H9 (cell line): ENCODE measurements around the gene FYN. TPM values are rescaled to one million over a fixed set of nuclear protein-coding genes. Genes with fewer than 3 reads are reported as not detected.

ENCODE experiments used
- DNase-seq: peaks from one replicate; pipeline ENCODE4 v3.0.0-alpha.2; 2017
- H2AFZ ChIP-seq: one replicate; pipeline ENCODE4 v1.6.1; 2013; ENCODE audit warnings: mild to moderate bottlenecking, low read length, control low read depth, moderate library complexity
- H2AK5ac ChIP-seq: 2 replicates; pipeline ENCODE4 v1.6.1; 2013; ENCODE audit warnings: low read length, control low read depth, mixed read lengths; ENCODE audit not compliant: insufficient read length
- H2BK120ac ChIP-seq: one replicate; pipeline ENCODE4 v1.6.1; 2013; ENCODE audit warnings: low read depth, mild to moderate bottlenecking, low read length, control low read depth, inconsistent platforms; ENCODE audit not compliant: poor library complexity, severe bottlenecking
- H2BK12ac ChIP-seq: 2 replicates; pipeline ENCODE4 v1.6.1; 2013; ENCODE audit warnings: low read length, control low read depth, mixed read lengths, low read depth; ENCODE audit not compliant: insufficient read length
- H2BK15ac ChIP-seq: 2 replicates; pipeline ENCODE4 v1.6.1; 2013; ENCODE audit warnings: low read depth, low read length, control low read depth
- H2BK20ac ChIP-seq: one replicate; pipeline ENCODE4 v1.6.1; 2013; ENCODE audit warnings: low read depth, mild to moderate bottlenecking, low read length, control low read depth, inconsistent platforms; ENCODE audit not compliant: poor library complexity, severe bottlenecking
- H2BK5ac ChIP-seq: 2 replicates; pipeline ENCODE4 v1.6.1; 2013; ENCODE audit warnings: low read length, control low read depth, mixed read lengths; ENCODE audit not compliant: insufficient read length
- H3K14ac ChIP-seq: 2 replicates; pipeline ENCODE4 v1.6.1; 2013; ENCODE audit warnings: low read length, control low read depth; ENCODE audit not compliant: insufficient read depth
- H3K18ac ChIP-seq: 2 replicates; pipeline ENCODE4 v1.6.1; 2013; ENCODE audit warnings: low read depth, mild to moderate bottlenecking, mixed read lengths, low read length, control low read depth; ENCODE audit not compliant: insufficient read length
- H3K23ac ChIP-seq: 2 replicates; pipeline ENCODE4 v1.6.1; 2013; ENCODE audit warnings: low read length, control low read depth, mixed read lengths, low read depth; ENCODE audit not compliant: insufficient read length
- H3K23me2 ChIP-seq: 2 replicates; pipeline ENCODE4 v1.6.1; 2013; ENCODE audit warnings: low read depth, mild to moderate bottlenecking, mixed read lengths, low read length, control low read depth; ENCODE audit not compliant: insufficient read length, poor library complexity, severe bottlenecking
- H3K27ac ChIP-seq: 2 replicates; pipeline ENCODE4 v1.5.1; 2013; ENCODE audit warnings: low read length, control low read depth, mixed read lengths, low read depth; ENCODE audit not compliant: insufficient read length
- H3K27me3 ChIP-seq: 2 replicates; pipeline ENCODE4 v1.6.1; 2013; ENCODE audit warnings: low read length, control low read depth, inconsistent platforms; ENCODE audit not compliant: insufficient read depth
- H3K4ac ChIP-seq: 2 replicates; pipeline ENCODE4 v1.6.1; 2013; ENCODE audit warnings: low read depth, mild to moderate bottlenecking, control low read depth, inconsistent platforms, low read length, moderate library complexity
- H3K4me1 ChIP-seq: 2 replicates; pipeline ENCODE4 v1.6.1; 2013; ENCODE audit warnings: low read length, control low read depth, inconsistent platforms; ENCODE audit not compliant: insufficient read depth
- H3K4me2 ChIP-seq: 2 replicates; pipeline ENCODE4 v1.6.1; 2013; ENCODE audit warnings: low read length, control low read depth, mixed read lengths; ENCODE audit not compliant: insufficient read length, insufficient read depth
- H3K56ac ChIP-seq: 2 replicates; pipeline ENCODE4 v1.6.1; 2013; ENCODE audit warnings: low read depth, mild to moderate bottlenecking, mixed read lengths, low read length, control low read depth; ENCODE audit not compliant: insufficient read length
- H3K79me1 ChIP-seq: 2 replicates; pipeline ENCODE4 v1.6.1; 2013; ENCODE audit warnings: low read depth, mild to moderate bottlenecking, moderate library complexity, low read length, control low read depth, inconsistent platforms; ENCODE audit not compliant: insufficient read depth, poor library complexity, severe bottlenecking
- H3K79me2 ChIP-seq: 2 replicates; pipeline ENCODE4 v1.6.1; 2013; ENCODE audit warnings: low read length, control low read depth, inconsistent platforms; ENCODE audit not compliant: insufficient read depth
- H3K9ac ChIP-seq: 2 replicates; pipeline ENCODE4 v1.6.1; 2013; ENCODE audit warnings: low read length, control low read depth, mixed read lengths; ENCODE audit not compliant: insufficient read length; ENCODE audit errors: extremely low read depth
- H3K9me3 ChIP-seq: one replicate; pipeline ENCODE4 v1.6.1; 2013; ENCODE audit warnings: low read depth, low read length, inconsistent platforms; ENCODE audit not compliant: control insufficient read depth
- H3T11ph ChIP-seq: one replicate; pipeline ENCODE4 v1.6.1; 2013; ENCODE audit warnings: mild to moderate bottlenecking, low read length, control low read depth, inconsistent platforms
- H4K20me1 ChIP-seq: one replicate; pipeline ENCODE4 v1.6.1; 2013; ENCODE audit not compliant: control insufficient read depth, insufficient read length, insufficient read depth
- H4K5ac ChIP-seq: 2 replicates; pipeline ENCODE4 v1.6.1; 2013; ENCODE audit warnings: low read depth, mild to moderate bottlenecking, mixed read lengths, low read length, control low read depth; ENCODE audit not compliant: insufficient read length
- H4K8ac ChIP-seq: replicated peaks from 2 replicates; pipeline ENCODE4 v1.6.1; 2013; ENCODE audit warnings: low read length, control low read depth, mixed read lengths, low read depth; ENCODE audit not compliant: insufficient read length
- H4K91ac ChIP-seq: 2 replicates; pipeline ENCODE4 v1.6.1; 2013; ENCODE audit warnings: low read depth, mild to moderate bottlenecking, moderate library complexity, mixed read lengths, low read length, control low read depth; ENCODE audit not compliant: insufficient read length
- H3K27ac Mint-ChIP-seq, 3 experiments: 2 replicates in 2 of 3; 3 replicates in 1 of 3; pipeline ENCODE4 v1.8.0; 2020 to 2021; ENCODE audit warnings: mixed read lengths in 3 of 3, mild to moderate bottlenecking in 1 of 3, moderate library complexity in 1 of 3
- H3K27me3 Mint-ChIP-seq: 2 replicates; pipeline ENCODE4 v1.8.0; 2021; ENCODE audit warnings: low read depth, mild to moderate bottlenecking, moderate library complexity, mixed read lengths
- H3K36me3 Mint-ChIP-seq, 3 experiments: 2 replicates in 2 of 3; 3 replicates in 1 of 3; pipeline ENCODE4 v1.8.0; 2020 to 2021; ENCODE audit warnings: low read depth in 3 of 3, mixed read lengths in 3 of 3; ENCODE audit not compliant: insufficient read depth in 1 of 3
- H3K4me1 Mint-ChIP-seq, 2 experiments: 2 replicates each; pipeline ENCODE4 v1.8.0; 2020; ENCODE audit warnings: mixed read lengths in 2 of 2
- H3K4me3 Mint-ChIP-seq, 2 experiments: 2 replicates in 1 of 2; 3 replicates in 1 of 2; pipeline ENCODE4 v1.8.0; 2020 to 2021; ENCODE audit warnings: mild to moderate bottlenecking in 2 of 2, mixed read lengths in 2 of 2, moderate library complexity in 1 of 2
- H3K9me3 Mint-ChIP-seq, 2 experiments: 2 replicates in 1 of 2; 3 replicates in 1 of 2; pipeline ENCODE4 v1.8.0; 2020; ENCODE audit warnings: mild to moderate bottlenecking in 2 of 2, mixed read lengths in 2 of 2, moderate library complexity in 1 of 2
- CTCF ChIP-seq: fragments of 200-600 bp; sonication (generic); conservative IDR thresholded peaks from 3 replicates; pipeline ENCODE4 v1.8.0; 2021; ENCODE audit warnings: antibody characterized with exemption, mild to moderate bottlenecking
- WGBS: extraction: QIAGEN DNeasy Blood & Tissue Kit; methylation state at CpG from one replicate; pipeline ENCODE4 v1.1.7; 2013; ENCODE audit warnings: missing lambda C conversion rate, low lambda C conversion rate, mixed read lengths; ENCODE audit not compliant: insufficient read length; ENCODE audit errors: extremely low coverage; 5-methylcytosine and 5-hydroxymethylcytosine counted together
- total RNA-seq: library from RNA; stranded (reverse); gene quantifications from 2 replicates; pipeline ENCODE4 v1.2.1, GENCODE V29; 2021

FYN gene
- total RNA-seq, 1 experiment from 2014 or later, result 64.8 TPM

GRCh38 chr6:111721753-111722154 lies 151.5 kb downstream of the FYN start:
- H4K5ac ChIP-seq, result no peak overlapping the region
- no peak overlapping the region for H3K4ac ChIP-seq
- peaks cover 8% of the 10 kb centered on the region for H3K79me1 ChIP-seq
- no peaks in the 10 kb centered on the region for H4K20me1 ChIP-seq
- no peak overlapping the region for H3K4me3 Mint-ChIP-seq
- H3K36me3 Mint-ChIP-seq, result peaks cover 2 to 14% (median 10%) of the 10 kb centered on the region in 3 experiments; a peak in 5 of 7 replicates
- peak; percentile 81 for TF ChIP-seq CTCF
- no peak overlapping the region for H4K8ac ChIP-seq
- no peaks in the 10 kb centered on the region for H3K23me2 ChIP-seq
- H3K56ac ChIP-seq, result no peak overlapping the region
- H2AK5ac ChIP-seq, result no peak overlapping the region
- H2BK5ac ChIP-seq, result no peak overlapping the region
- no peaks in the 10 kb centered on the region for H3K79me2 ChIP-seq
- no peaks in the 10 kb centered on the region; the same call in 1 of the 2 replicates for H3K4me1 ChIP-seq
- H2BK120ac ChIP-seq, result no peak overlapping the region
- H2AFZ ChIP-seq, result no peak overlapping the region
- H2BK15ac ChIP-seq, result no peak overlapping the region
- no peaks in the 10 kb centered on the region for H3K27me3 ChIP-seq
- no peaks in the 10 kb centered on the region for H3K9me3 ChIP-seq
- no peak overlapping the region for H2BK12ac ChIP-seq
- peaks cover 4 to 5% of the 10 kb centered on the region in 2 experiments; a peak in 3 of 4 replicates for H3K4me1 Mint-ChIP-seq
- no peaks in the 10 kb centered on the region for H3K9me3 Mint-ChIP-seq
- no peak overlapping the region for H3K9ac ChIP-seq
- no peak overlapping the region for H4K91ac ChIP-seq
- no peak overlapping the region for H3K4me2 ChIP-seq
- peak; percentile 52 for DNase-seq
- H3K27ac ChIP-seq, result no peak overlapping the region
- no peaks in the 10 kb centered on the region for H3K27me3 Mint-ChIP-seq
- no peak overlapping the region for H3K14ac ChIP-seq
- WGBS, result no CpG with 5 or more reads among the region's 1 CpG
- H3T11ph ChIP-seq, result no peak overlapping the region
- no peak overlapping the region; a peak in 1 of 7 replicates for H3K27ac Mint-ChIP-seq
- no peak overlapping the region for H3K23ac ChIP-seq
- no peak overlapping the region for H3K18ac ChIP-seq
- H2BK20ac ChIP-seq, result no peak overlapping the region
